HG02623 (cell line): ENCODE measurements around the gene BORCS8.
"Not testable (repeated sequence)": the region's sequence is repeated elsewhere in the genome, so short reads cannot be mapped to it uniquely, and the experiment has no call there.

Experiments
- ATAC-seq: cut with Tn5 transposase; IDR thresholded peaks from one replicate; pipeline ENCODE4 v1.9.1; 2021; ENCODE audit warnings: moderate library complexity; ENCODE audit not compliant: unreplicated experiment

BORCS8 gene

GRCh38 chr19:19154768-19155494 lies 37.0 kb downstream of the BORCS8 start:
- no peak for ATAC-seq

- ATAC-seq = no peak
Observed at GRCh38 chr19:19152668-19153384, 39.1 kb downstream of the BORCS8 start.

- ATAC-seq = peak; percentile 55
Observed at GRCh38 chr19:19151418-19151817, 40.5 kb downstream of the BORCS8 start.

GRCh38 chr19:19149435-19149834 lies 42.5 kb downstream of the BORCS8 start:
- no peak for ATAC-seq

- ATAC-seq = not testable (repeated sequence)
Observed at GRCh38 chr19:19148504-19148903, 43.4 kb downstream of the BORCS8 start.

GRCh38 chr19:19147344-19147743 lies 44.6 kb downstream of the BORCS8 start:
- ATAC-seq = no peak

GRCh38 chr19:19146865-19147264 lies 45.1 kb downstream of the BORCS8 start:
- ATAC-seq = no peak

- no peak for ATAC-seq
Observed at GRCh38 chr19:19145684-19146608, 46.0 kb downstream of the BORCS8 start.

- no peak for ATAC-seq
Observed at GRCh38 chr19:19145281-19145680, 46.7 kb downstream of the BORCS8 start.

- no peak for ATAC-seq
Observed at GRCh38 chr19:19142347-19142746, 49.6 kb downstream of the BORCS8 start.

GRCh38 chr19:19140476-19140875 lies 51.5 kb downstream of the BORCS8 start:
- no peak for ATAC-seq

GRCh38 chr19:19139876-19140229 lies 52.1 kb downstream of the BORCS8 start:
- no peak for ATAC-seq

- peak; percentile 98 for ATAC-seq
Observed at GRCh38 chr19:19138109-19138981, 53.6 kb downstream of the BORCS8 start, which contains the start of gene TMEM161A. Gene TMEM161A, minus strand, starts transcription at chr19:19138478. Its CDS starts 50 bp downstream, at chr19:19138428.

- ATAC-seq = no peak
Observed at GRCh38 chr19:19137556-19138108, 54.3 kb downstream of the BORCS8 start.

- not testable (repeated sequence) for ATAC-seq
Observed at GRCh38 chr19:19135713-19136112, 56.2 kb downstream of the BORCS8 start.

- ATAC-seq = no peak
Observed at GRCh38 chr19:19134687-19135158, 57.2 kb downstream of the BORCS8 start.

GRCh38 chr19:19133985-19134384 lies 58.0 kb downstream of the BORCS8 start:
- ATAC-seq = no peak

GRCh38 chr19:19132912-19133311 lies 59.0 kb downstream of the BORCS8 start:
- no peak for ATAC-seq

- ATAC-seq = no peak
Observed at GRCh38 chr19:19131989-19132388, 60.0 kb downstream of the BORCS8 start.
